IMR-90 (cell line): ENCODE measurements around the gene RASSF6. TPM values are rescaled to one million over a fixed set of nuclear protein-coding genes. Genes with fewer than 3 reads are reported as not detected.
A peak's percentile ranks its signal among the peaks of the same experiment; 100 is the strongest.

ENCODE experiments used
- ATAC-seq: fragments of 200-7000 bp; cut with Tn5 transposase; 2 replicates; pipeline ENCODE4 v1.9.1; 2020; ENCODE audit warnings: low read depth, mild to moderate bottlenecking, moderate library complexity
- BruUV-seq: library from RNA; stranded (reverse); fragments of 400-500 nt; replicated peaks from 2 replicates; lab custom pipeline; 2021; lab: Mats Ljungman, UMichigan
- CTCF ChIA-PET: fragments of 300-600 bp; formaldehyde crosslinking; extraction: SDS; loops from one replicate; lab custom pipeline; 2021; ENCODE audit warnings: antibody characterized with exemption; lab: Yijun Ruan, JAX
- POLR2A ChIA-PET: fragments of 300-600 bp; sonication (Branson Sonifier 250); formaldehyde crosslinking; loops from one replicate; lab custom pipeline; 2022; ENCODE audit warnings: antibody characterized with exemption; ENCODE audit not compliant: unreplicated experiment; lab: Charles Lee
- DNase-seq: peaks from one replicate; pipeline ENCODE4 v3.0.0; 2013
- H2AFZ ChIP-seq: replicated peaks from 2 replicates; pipeline ENCODE3; 2013; ENCODE audit warnings: low read length, mild to moderate bottlenecking; ENCODE audit not compliant: poor library complexity
- H2AK5ac ChIP-seq: 2 replicates; pipeline ENCODE4 v1.6.1; 2013; ENCODE audit warnings: low read depth, low read length, inconsistent platforms
- H2AK9ac ChIP-seq: replicated peaks from 2 replicates; pipeline ENCODE3; 2013; ENCODE audit warnings: mild to moderate bottlenecking, low read depth, low read length, moderate library complexity; ENCODE audit not compliant: poor library complexity
- H2BK120ac ChIP-seq: 2 replicates; pipeline ENCODE4 v1.6.1; 2013; ENCODE audit warnings: low read depth, low read length, inconsistent platforms
- H2BK15ac ChIP-seq: 3 replicates; pipeline ENCODE4 v1.6.1; 2013; ENCODE audit warnings: low read depth, low read length, inconsistent platforms
- H2BK20ac ChIP-seq: 2 replicates; pipeline ENCODE4 v1.6.1; 2013; ENCODE audit warnings: low read depth, mild to moderate bottlenecking, inconsistent platforms, low read length, moderate library complexity
- H2BK5ac ChIP-seq: 2 replicates; pipeline ENCODE4 v1.6.1; 2013; ENCODE audit warnings: mild to moderate bottlenecking, low read depth, low read length, inconsistent platforms; ENCODE audit not compliant: poor library complexity, severe bottlenecking
- H3K14ac ChIP-seq: replicated peaks from 2 replicates; pipeline ENCODE4 v1.6.1; 2013; ENCODE audit warnings: low read depth, low read length, inconsistent platforms
- H3K18ac ChIP-seq: 2 replicates; pipeline ENCODE4 v1.6.1; 2013; ENCODE audit warnings: low read depth, low read length, control low read depth
- H3K23ac ChIP-seq: 2 replicates; pipeline ENCODE4 v1.6.1; 2013; ENCODE audit warnings: low read depth, low read length, inconsistent platforms
- H3K27ac ChIP-seq: 2 replicates; pipeline ENCODE4 v1.5.1; 2013; ENCODE audit warnings: mild to moderate bottlenecking, control low read depth, low read length; ENCODE audit not compliant: insufficient read depth
- H3K27me3 ChIP-seq: 2 replicates; pipeline ENCODE4 v1.6.1; 2013; ENCODE audit warnings: low read length; ENCODE audit not compliant: control insufficient read depth, insufficient read depth
- H3K36me3 ChIP-seq: 2 replicates; pipeline ENCODE4 v1.6.1; 2013; ENCODE audit warnings: low read length, mixed read lengths; ENCODE audit not compliant: control insufficient read depth, insufficient read depth
- H3K4ac ChIP-seq: 2 replicates; pipeline ENCODE4 v1.6.1; 2013; ENCODE audit warnings: low read depth, low read length, inconsistent platforms
- H3K4me1 ChIP-seq: 2 replicates; pipeline ENCODE4 v1.6.1; 2013; ENCODE audit warnings: low read length, mixed read lengths; ENCODE audit not compliant: control insufficient read depth, insufficient read depth
- H3K4me2 ChIP-seq: 2 replicates; pipeline ENCODE4 v1.6.1; 2013; ENCODE audit warnings: low read depth, mild to moderate bottlenecking, control low read depth, low read length, moderate library complexity
- H3K4me3 ChIP-seq: 2 replicates; pipeline ENCODE4 v1.5.1; 2013; ENCODE audit warnings: low read depth, mild to moderate bottlenecking, control low read depth, low read length, moderate library complexity; ENCODE audit not compliant: insufficient read depth
- H3K56ac ChIP-seq: 2 replicates; pipeline ENCODE4 v1.6.1; 2013; ENCODE audit warnings: low read length, inconsistent platforms; ENCODE audit not compliant: insufficient read depth; ENCODE audit errors: extremely low read depth
- H3K79me1 ChIP-seq, 2 experiments: 2 replicates each; pipeline ENCODE4 v1.6.1; 2013; ENCODE audit warnings: low read length in 2 of 2, inconsistent platforms in 1 of 2, low read depth in 1 of 2
- H3K9ac ChIP-seq: 2 replicates; pipeline ENCODE4 v1.6.1; 2013; ENCODE audit warnings: low read depth, low read length, control low read depth
- H3K9me1 ChIP-seq: 2 replicates; pipeline ENCODE4 v1.6.1; 2013; ENCODE audit warnings: low read length, inconsistent platforms; ENCODE audit not compliant: insufficient read depth
- H3K9me3 ChIP-seq: 2 replicates; pipeline ENCODE4 v1.6.1; 2013; ENCODE audit warnings: low read length; ENCODE audit not compliant: control insufficient read depth, insufficient read depth
- H4K20me1 ChIP-seq: 2 replicates; pipeline ENCODE4 v1.6.1; 2013; ENCODE audit warnings: low read length, inconsistent platforms; ENCODE audit not compliant: insufficient read depth
- H4K5ac ChIP-seq: 2 replicates; pipeline ENCODE4 v1.6.1; 2013; ENCODE audit warnings: mild to moderate bottlenecking, low read depth, low read length, control low read depth
- H4K8ac ChIP-seq, 2 experiments: 2 replicates each; pipeline ENCODE4 v1.6.1; 2013; ENCODE audit warnings: low read depth in 2 of 2, low read length in 2 of 2, control low read depth in 1 of 2, inconsistent platforms in 1 of 2
- H4K91ac ChIP-seq: 2 replicates; pipeline ENCODE4 v1.6.1; 2013; ENCODE audit warnings: low read depth, low read length, inconsistent platforms; ENCODE audit not compliant: insufficient read depth
- BHLHE40 ChIP-seq: fragments of 150-350 bp; IDR thresholded peaks from 2 replicates; pipeline ENCODE4 v1.6.1; 2016; ENCODE audit warnings: mild to moderate bottlenecking, low read depth, low read length
- CEBPB ChIP-seq: IDR thresholded peaks from 2 replicates; pipeline ENCODE4 v1.6.1; 2012; ENCODE audit warnings: low read depth, low read length, improper control_type of control experiment
- ELK1 ChIP-seq: fragments of 150-350 bp; IDR thresholded peaks from 2 replicates; pipeline ENCODE4 v1.6.1; 2016; ENCODE audit warnings: low read depth, mild to moderate bottlenecking, low read length, moderate library complexity, borderline replicate concordance
- dilution Hi-C: fragments of 300-500 bp; cut with HindIII; formaldehyde crosslinking; loops from one replicate; pipeline ENCODE4 v1.14.3; 2018; ENCODE audit warnings: low sequenced_read_pairs; ENCODE audit not compliant: unreplicated experiment
- in situ Hi-C: fragments of 300-500 bp; cut with MboI; formaldehyde crosslinking; loops from 3 replicates; pipeline ENCODE4 v1.14.3; 2019; ENCODE audit warnings: low sequenced_read_pairs, inconsistent platforms, mixed read lengths
- intact Hi-C: fragments of 100-400 bp; cut with micrococcal nuclease; formaldehyde crosslinking; loops from 2 replicates; pipeline ENCODE4 v1.10.0; 2022
- polyA plus RNA-seq, 3 experiments: library from polyadenylated mRNA; depleted of rRNA; stranded (reverse); fragments of >200 nt; gene quantifications; 2 replicates each; pipeline ENCODE4 v1.2.3, GENCODE V29; 2012; ENCODE audit warnings: low replicate concordance in 1 of 3
- total RNA-seq: library from RNA; depleted of rRNA; stranded (reverse); fragments of >200 nt; gene quantifications from 2 replicates; pipeline ENCODE4 v1.2.3, GENCODE V29; 2012

Gene RASSF6
- total and polyA plus RNA-seq, 2 of the 4 experiments (the other 2 are of a cell fraction) = not detected

DNA sequence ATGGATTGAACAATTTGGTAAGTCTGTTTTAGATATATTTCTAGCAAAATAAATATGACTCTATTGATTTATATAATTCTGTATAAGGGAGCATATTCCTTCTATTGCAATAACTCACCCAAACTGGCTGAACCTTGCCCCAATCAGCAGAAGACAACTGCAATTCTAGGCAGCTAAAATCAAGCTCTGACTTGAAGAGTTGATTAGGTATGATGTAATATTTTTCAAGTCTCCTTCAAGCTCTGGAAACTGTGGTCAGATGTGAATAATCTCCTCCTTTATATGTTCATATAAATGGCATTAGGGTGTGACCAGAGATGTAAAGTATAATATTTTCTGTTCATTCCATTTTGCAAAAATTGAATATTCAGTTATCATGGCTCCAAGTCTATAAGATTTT, 8.2 kb downstream of the RASSF6 start:
- POLR2A ChIA-PET = no interaction called here
- Histone ChIP-seq H4K8ac (no peak overlapping the region), H3K4me1 (no peaks in the 10 kb centered on the region), H3K18ac (no peak overlapping the region), H3K4ac (no peak overlapping the region), H2AK9ac (no peak overlapping the region), H2AFZ (no peak overlapping the region), H2BK15ac (no peak overlapping the region), H2AK5ac (no peak overlapping the region), H3K27ac (no peak overlapping the region), H2BK5ac (no peak overlapping the region), H3K23ac (no peak overlapping the region), H3K27me3 (peaks cover 3% of the 10 kb centered on the region; the same call in 1 of the 2 replicates), H3K9me1 (no peaks in the 10 kb centered on the region), H3K56ac (no peak overlapping the region), H3K9ac (no peak overlapping the region), H3K36me3 (no peaks in the 10 kb centered on the region), H3K4me3 (no peak overlapping the region), H2BK120ac (no peak overlapping the region), H3K14ac (no peak overlapping the region), H4K5ac (no peak overlapping the region), H3K4me2 (no peak overlapping the region), H3K9me3 (no peaks in the 10 kb centered on the region), H4K20me1 (no peaks in the 10 kb centered on the region), H2BK20ac (no peak overlapping the region), H4K91ac (no peak overlapping the region), H3K79me1 (no peaks in the 10 kb centered on the region)
- intact Hi-C loops = no loop called here
- DNase-seq = no peak
- TF ChIP-seq BHLHE40 = no peak
- peak; percentile 46 for TF ChIP-seq CEBPB
- no peak for TF ChIP-seq ELK1
- CTCF ChIA-PET = no interaction called here
- dilution Hi-C loops = no loop called here
- BruUV-seq = no TSS peak
- no peak for ATAC-seq
- in situ Hi-C loops = no loop called here
